Breast epithelium (tissue), 3 donors: ENCODE measurements around the gene SHB.

Experiments used
- POLR2AphosphoS5 ChIP-seq, 3 donors: sonication (generic); formaldehyde crosslinking; IDR thresholded peaks; one replicate each; pipeline ENCODE4 v1.6.1; 2017; ENCODE audit warnings: antibody characterized with exemption in 3 of 3
- TF ChIP-seq, protein P1 (sequence below), 3 donors: fragments of 450-650 bp; IDR thresholded peaks; one replicate each; pipeline ENCODE4 v1.5.1; 2016 to 2017; ENCODE audit warnings: antibody characterized with exemption in 3 of 3, mild to moderate bottlenecking in 3 of 3, moderate library complexity in 3 of 3

DNA sequence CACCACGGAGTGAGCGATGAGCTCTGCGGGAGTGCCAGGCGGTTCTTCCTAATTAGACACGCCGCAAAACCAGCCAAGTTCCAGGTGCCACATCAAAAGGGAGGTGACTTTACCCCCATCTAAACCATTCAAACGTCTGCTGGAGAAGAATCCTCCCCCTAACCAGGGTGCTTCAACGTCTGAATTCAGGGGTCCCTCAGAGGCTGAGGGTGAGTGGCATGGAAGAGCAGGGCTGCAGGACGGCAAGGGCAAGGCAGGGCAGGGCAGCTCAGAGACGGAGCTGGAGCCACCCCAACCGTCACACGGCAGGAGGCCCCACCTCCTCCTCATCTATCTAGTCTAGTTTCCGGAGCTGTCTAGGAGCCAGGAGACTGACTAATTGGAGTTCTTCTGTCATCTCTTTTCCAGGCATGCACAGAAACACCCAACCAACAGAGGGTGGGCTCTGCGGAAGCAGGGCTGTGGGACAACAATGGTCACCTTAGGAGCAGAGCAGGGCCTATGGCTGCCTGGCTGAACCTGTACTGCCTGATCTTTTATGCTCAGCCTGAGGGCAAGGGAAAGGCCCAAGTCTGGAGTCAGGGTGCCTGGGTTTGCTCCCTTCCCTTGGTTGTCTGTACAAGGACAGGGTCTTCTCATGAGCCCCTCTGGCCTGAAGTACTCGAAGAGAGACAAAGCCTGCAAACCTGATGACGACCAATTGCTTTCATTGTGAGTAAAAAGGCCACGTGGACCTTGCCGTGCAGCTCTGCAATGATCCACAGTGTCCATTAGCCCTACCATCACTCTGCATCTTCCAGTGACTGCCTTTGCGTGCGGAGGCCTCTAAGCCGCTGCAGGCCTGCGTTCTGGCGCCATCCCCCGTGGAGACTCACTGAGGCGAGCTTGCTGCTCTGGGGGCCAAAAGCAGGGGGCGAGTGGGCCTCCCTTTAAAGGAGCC, 84.1 kb downstream of the SHB start:
- TF ChIP-seq POLR2AphosphoS5 (IDR thresholded peaks at IDR 0.05): no peak
- TF ChIP-seq, protein P1, sequence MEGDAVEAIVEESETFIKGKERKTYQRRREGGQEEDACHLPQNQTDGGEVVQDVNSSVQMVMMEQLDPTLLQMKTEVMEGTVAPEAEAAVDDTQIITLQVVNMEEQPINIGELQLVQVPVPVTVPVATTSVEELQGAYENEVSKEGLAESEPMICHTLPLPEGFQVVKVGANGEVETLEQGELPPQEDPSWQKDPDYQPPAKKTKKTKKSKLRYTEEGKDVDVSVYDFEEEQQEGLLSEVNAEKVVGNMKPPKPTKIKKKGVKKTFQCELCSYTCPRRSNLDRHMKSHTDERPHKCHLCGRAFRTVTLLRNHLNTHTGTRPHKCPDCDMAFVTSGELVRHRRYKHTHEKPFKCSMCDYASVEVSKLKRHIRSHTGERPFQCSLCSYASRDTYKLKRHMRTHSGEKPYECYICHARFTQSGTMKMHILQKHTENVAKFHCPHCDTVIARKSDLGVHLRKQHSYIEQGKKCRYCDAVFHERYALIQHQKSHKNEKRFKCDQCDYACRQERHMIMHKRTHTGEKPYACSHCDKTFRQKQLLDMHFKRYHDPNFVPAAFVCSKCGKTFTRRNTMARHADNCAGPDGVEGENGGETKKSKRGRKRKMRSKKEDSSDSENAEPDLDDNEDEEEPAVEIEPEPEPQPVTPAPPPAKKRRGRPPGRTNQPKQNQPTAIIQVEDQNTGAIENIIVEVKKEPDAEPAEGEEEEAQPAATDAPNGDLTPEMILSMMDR (IDR thresholded peaks at IDR 0.05): no peak
